Measurements from ENCODE around the gene PLCD4.

PLCD4 gene

DNA sequence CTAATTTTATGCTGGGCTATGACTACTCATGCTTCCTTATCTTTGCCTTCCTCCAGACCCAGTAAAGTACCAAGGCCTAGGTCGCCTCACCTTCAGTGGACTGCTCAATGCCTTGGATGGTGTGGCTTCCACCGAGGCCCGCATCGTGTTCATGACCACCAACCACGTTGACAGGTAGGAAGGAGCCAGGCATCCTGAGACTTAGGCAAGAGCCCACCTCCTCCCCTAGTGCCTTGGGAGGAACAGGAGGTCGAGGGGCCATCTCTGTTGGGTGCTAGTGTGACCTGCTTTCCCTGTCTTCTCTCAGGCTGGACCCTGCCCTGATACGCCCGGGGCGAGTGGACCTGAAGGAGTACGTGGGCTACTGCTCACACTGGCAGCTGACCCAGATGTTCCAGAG, 55.1 kb downstream of the PLCD4 start:
- Histone ChIP-seq H3K27me3 (ENCODE audit: low read depth, low read length) (no peaks in the 10 kb centered on the region), H3K27ac (ENCODE audit: low read length) (no peak overlapping the region), H3K79me2 (ENCODE audit: low read length) (peaks cover 32% of the 10 kb centered on the region), H2AFZ (ENCODE audit: low read depth, low read length) (no peak overlapping the region), H3K4me2 (ENCODE audit: low read length) (no peak overlapping the region), H3K4me3 (ENCODE audit: low read length) (no peak overlapping the region), H3K9ac (ENCODE audit: low read length) (no peak overlapping the region), H3K4me1 (ENCODE audit: low read length) (peaks cover 7% of the 10 kb centered on the region), H4K20me1 (ENCODE audit: insufficient read depth, low read length) (no peaks in the 10 kb centered on the region), H3K36me3 (replicated peaks; ENCODE audit: low read depth, low read length) (peaks cover 1% of the 10 kb centered on the region), H3K9me3 (ENCODE audit: insufficient read depth, low read length) (no peaks in the 10 kb centered on the region)
- TF ChIP-seq, protein P1, sequence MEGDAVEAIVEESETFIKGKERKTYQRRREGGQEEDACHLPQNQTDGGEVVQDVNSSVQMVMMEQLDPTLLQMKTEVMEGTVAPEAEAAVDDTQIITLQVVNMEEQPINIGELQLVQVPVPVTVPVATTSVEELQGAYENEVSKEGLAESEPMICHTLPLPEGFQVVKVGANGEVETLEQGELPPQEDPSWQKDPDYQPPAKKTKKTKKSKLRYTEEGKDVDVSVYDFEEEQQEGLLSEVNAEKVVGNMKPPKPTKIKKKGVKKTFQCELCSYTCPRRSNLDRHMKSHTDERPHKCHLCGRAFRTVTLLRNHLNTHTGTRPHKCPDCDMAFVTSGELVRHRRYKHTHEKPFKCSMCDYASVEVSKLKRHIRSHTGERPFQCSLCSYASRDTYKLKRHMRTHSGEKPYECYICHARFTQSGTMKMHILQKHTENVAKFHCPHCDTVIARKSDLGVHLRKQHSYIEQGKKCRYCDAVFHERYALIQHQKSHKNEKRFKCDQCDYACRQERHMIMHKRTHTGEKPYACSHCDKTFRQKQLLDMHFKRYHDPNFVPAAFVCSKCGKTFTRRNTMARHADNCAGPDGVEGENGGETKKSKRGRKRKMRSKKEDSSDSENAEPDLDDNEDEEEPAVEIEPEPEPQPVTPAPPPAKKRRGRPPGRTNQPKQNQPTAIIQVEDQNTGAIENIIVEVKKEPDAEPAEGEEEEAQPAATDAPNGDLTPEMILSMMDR (IDR thresholded peaks at IDR 0.05; ENCODE audit: low read depth, low read length), result no peak
- TF ChIP-seq EZH2phosphoT487 (IDR thresholded peaks at IDR 0.05; ENCODE audit: low read depth), result no peak

DNA sequence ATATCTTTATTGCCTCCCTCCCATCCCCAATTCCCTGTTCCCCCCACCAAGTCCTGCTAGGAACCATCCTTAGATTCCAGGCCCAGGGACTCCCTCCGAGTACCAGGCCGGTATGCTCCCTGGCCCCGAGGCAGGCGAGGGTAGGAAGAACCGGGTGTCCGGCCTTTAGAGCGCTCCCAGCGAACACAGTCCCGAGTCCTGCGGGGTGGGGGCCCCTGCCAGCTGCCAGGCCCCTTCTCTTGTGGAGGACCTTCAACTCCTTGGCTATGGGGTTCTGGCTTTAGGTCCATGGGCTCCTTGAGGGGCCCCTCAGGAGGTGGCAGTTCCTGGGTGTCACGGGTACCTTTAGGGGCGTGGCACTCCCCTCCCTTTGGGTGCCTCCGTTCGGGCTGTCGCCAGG, 56.2 kb downstream of the PLCD4 start:
- Histone ChIP-seq H3K4me2 (ENCODE audit: low read length) (no peak overlapping the region), H3K9ac (ENCODE audit: low read length) (no peak overlapping the region), H3K27me3 (ENCODE audit: low read depth, low read length) (no peaks in the 10 kb centered on the region), H4K20me1 (ENCODE audit: insufficient read depth, low read length) (no peaks in the 10 kb centered on the region), H2AFZ (ENCODE audit: low read depth, low read length) (no peak overlapping the region), H3K79me2 (ENCODE audit: low read length) (peaks cover 21% of the 10 kb centered on the region), H3K9me3 (ENCODE audit: insufficient read depth, low read length) (no peaks in the 10 kb centered on the region), H3K36me3 (replicated peaks; ENCODE audit: low read depth, low read length) (no peaks in the 10 kb centered on the region), H3K27ac (ENCODE audit: low read length) (no peak overlapping the region), H3K4me3 (ENCODE audit: low read length) (no peak overlapping the region), H3K4me1 (ENCODE audit: low read length) (peaks cover 7% of the 10 kb centered on the region)
- TF ChIP-seq, protein P1 (IDR thresholded peaks at IDR 0.05; ENCODE audit: low read depth, low read length), result no peak
- no peak for TF ChIP-seq EZH2phosphoT487 (IDR thresholded peaks at IDR 0.05; ENCODE audit: low read depth)

DNA sequence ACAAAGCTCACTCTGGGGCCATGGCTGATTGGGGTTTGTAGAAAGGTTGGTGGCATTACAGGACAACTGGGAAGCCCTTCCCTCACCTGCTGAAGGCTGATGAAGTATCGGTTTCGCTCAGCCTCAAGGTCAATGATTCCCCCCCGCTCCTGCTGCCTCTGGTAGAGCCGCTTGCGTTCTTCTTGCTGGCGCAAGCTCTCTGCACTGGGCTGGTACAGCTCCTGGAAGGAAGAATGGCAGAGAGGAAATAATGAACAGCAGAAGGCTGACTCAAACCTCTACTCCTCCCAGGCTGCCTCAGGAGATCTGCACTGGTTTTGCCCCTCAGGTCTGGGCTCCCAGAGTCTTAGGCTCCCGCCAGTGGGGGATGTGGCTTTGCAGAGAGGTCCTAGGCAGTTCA, 57.0 kb downstream of the PLCD4 start:
- Histone ChIP-seq H3K27ac (ENCODE audit: low read length) (no peak overlapping the region), H2AFZ (ENCODE audit: low read depth, low read length) (no peak overlapping the region), H3K4me3 (ENCODE audit: low read length) (no peak overlapping the region), H3K79me2 (ENCODE audit: low read length) (peaks cover 14% of the 10 kb centered on the region), H3K9me3 (ENCODE audit: insufficient read depth, low read length) (no peaks in the 10 kb centered on the region), H4K20me1 (ENCODE audit: insufficient read depth, low read length) (no peaks in the 10 kb centered on the region), H3K4me2 (ENCODE audit: low read length) (no peak overlapping the region), H3K36me3 (replicated peaks; ENCODE audit: low read depth, low read length) (no peaks in the 10 kb centered on the region), H3K9ac (ENCODE audit: low read length) (no peak overlapping the region), H3K4me1 (ENCODE audit: low read length) (peaks cover 7% of the 10 kb centered on the region), H3K27me3 (ENCODE audit: low read depth, low read length) (no peaks in the 10 kb centered on the region)
- TF ChIP-seq EZH2phosphoT487 (IDR thresholded peaks at IDR 0.05; ENCODE audit: low read depth), result no peak
- TF ChIP-seq, protein P1 (IDR thresholded peaks at IDR 0.05; ENCODE audit: low read depth, low read length), result no peak

DNA sequence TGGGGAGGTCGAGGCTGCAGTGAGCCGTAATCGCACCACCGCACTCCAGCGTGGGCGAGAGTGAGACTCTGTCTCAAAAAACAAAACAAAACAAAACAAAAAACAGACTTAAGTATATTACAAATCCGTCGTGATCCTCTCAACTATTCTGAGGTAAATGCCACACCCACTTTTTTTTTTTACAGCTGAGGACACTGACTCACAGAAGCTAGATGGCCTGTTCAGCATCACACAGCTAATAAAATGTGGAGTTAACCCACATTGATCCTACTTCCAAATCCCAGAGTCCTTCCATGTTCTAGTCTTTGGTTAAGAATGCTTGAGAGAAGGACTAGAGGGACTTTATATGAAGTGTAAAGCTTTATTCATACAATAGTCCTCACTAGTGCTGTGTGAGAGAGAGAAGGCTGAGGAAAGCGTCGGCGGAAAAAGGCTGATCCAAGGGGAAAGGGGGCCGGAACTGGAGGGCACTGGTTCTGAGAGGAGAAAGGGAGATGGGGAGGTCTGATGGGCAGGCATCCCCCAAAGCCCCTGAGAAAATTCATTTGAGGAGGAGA, 63.5 kb downstream of the PLCD4 start:
- Histone ChIP-seq H3K4me3 (ENCODE audit: low read length) (peak overlapping the region; percentile 92), H4K20me1 (ENCODE audit: insufficient read depth, low read length) (no peaks in the 10 kb centered on the region), H3K9ac (ENCODE audit: low read length) (peak overlapping the region; percentile 72), H3K9me3 (ENCODE audit: insufficient read depth, low read length) (no peaks in the 10 kb centered on the region), H3K4me2 (ENCODE audit: low read length) (peak overlapping the region; percentile 90), H3K27me3 (ENCODE audit: low read depth, low read length) (no peaks in the 10 kb centered on the region), H3K36me3 (replicated peaks; ENCODE audit: low read depth, low read length) (no peaks in the 10 kb centered on the region), H2AFZ (ENCODE audit: low read depth, low read length) (peak overlapping the region; percentile 95; the same call in 1 of the 2 replicates), H3K4me1 (ENCODE audit: low read length) (peaks cover 11% of the 10 kb centered on the region; the same call in 1 of the 2 replicates), H3K27ac (ENCODE audit: low read length) (no peak overlapping the region), H3K79me2 (ENCODE audit: low read length) (peaks cover 12% of the 10 kb centered on the region)
- TF ChIP-seq EZH2phosphoT487 (IDR thresholded peaks at IDR 0.05; ENCODE audit: low read depth), result no peak
- TF ChIP-seq, protein P1 (IDR thresholded peaks at IDR 0.05; ENCODE audit: low read depth, low read length), result no peak

Data from OCI-LY3 (cell line).